Activated B cell treated with CpG ODN at 0.5 μM for 24 hours (primary cell): ENCODE data around the gene USP20. TPM values are rescaled to one million over a fixed set of nuclear protein-coding genes. Genes with fewer than 3 reads are reported as not detected.
A peak's percentile ranks its signal among the peaks of the same experiment; 100 is the strongest.

ENCODE experiments used
- ATAC-seq: fragments of 200-7000 bp; cut with Tn5 transposase; one replicate; pipeline ENCODE4 v1.10.0; 2021; ENCODE audit warnings: low read depth, mild to moderate bottlenecking, moderate library complexity
- CTCF ChIA-PET: fragments of 350-600 bp; sonication (Branson Sonifier 250); formaldehyde crosslinking; loops from one replicate; lab custom pipeline; 2021; ENCODE audit warnings: antibody characterized with exemption; lab: Charles Lee
- POLR2A ChIA-PET: fragments of 350-600 bp; sonication (Branson Sonifier 250); formaldehyde crosslinking; loops from one replicate; lab custom pipeline; 2021; ENCODE audit warnings: antibody characterized with exemption; lab: Charles Lee
- DNase-seq: peaks from one replicate; pipeline ENCODE4 v3.0.0; 2022
- H3K27ac Mint-ChIP-seq: one replicate; pipeline ENCODE4 v1.8.0; 2020; ENCODE audit warnings: mixed read lengths
- H3K27me3 Mint-ChIP-seq: one replicate; pipeline ENCODE4 v1.8.0; 2021; ENCODE audit warnings: mixed read lengths
- H3K36me3 Mint-ChIP-seq: one replicate; pipeline ENCODE4 v1.8.0; 2021; ENCODE audit warnings: low read depth, mixed read lengths
- H3K4me1 Mint-ChIP-seq: one replicate; pipeline ENCODE4 v1.8.0; 2021; ENCODE audit warnings: mixed read lengths
- H3K4me3 Mint-ChIP-seq: one replicate; pipeline ENCODE4 v1.8.0; 2020; ENCODE audit warnings: mild to moderate bottlenecking, mixed read lengths
- H3K9me3 Mint-ChIP-seq: one replicate; pipeline ENCODE4 v1.8.0; 2020; ENCODE audit warnings: mixed read lengths
- intact Hi-C: fragments of 100-400 bp; cut with micrococcal nuclease; formaldehyde crosslinking; loops from one replicate; pipeline ENCODE4 v1.15.1; 2024
- total RNA-seq: library from RNA; stranded (reverse); gene quantifications from 2 replicates; pipeline ENCODE4 v1.2.3, GENCODE V29; 2022
- TF ChIP-seq, protein P1 (sequence below): fragments of 200-600 bp; IDR thresholded peaks from one replicate; pipeline ENCODE4 v1.8.0; 2022; ENCODE audit warnings: antibody characterized with exemption, mild to moderate bottlenecking

Gene USP20
- total RNA-seq, 1 donor from 2014 or later, result 31.6 TPM

DNA sequence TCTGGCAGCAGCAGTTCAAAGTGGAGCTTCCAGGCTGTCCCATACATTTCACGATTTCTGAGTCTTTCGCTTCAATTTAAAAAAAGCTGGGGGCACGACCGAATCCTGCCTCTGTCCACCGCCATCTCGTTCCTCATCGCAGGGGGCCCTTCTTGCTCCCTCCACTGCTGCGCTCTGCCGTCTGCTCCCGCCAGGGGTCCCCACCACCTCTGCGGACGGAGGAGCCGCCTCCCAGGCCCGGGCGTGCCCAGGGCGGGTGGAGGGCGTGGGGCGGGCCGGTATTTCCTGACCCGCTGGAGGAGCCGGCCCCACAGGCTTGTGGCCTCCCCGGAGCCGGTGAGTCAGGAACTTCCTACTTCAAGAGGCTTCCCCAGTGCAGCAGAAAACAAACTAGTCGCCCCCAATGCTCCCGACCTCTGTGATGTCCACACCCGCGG lies 50.4 kb downstream of the USP20 start:
- peak; percentile 43 for ATAC-seq
- Mint-ChIP-seq H3K27me3 (no peaks in the 10 kb centered on the region), H3K36me3 (peaks cover 42% of the 10 kb centered on the region), H3K4me1 (peaks cover 72% of the 10 kb centered on the region), H3K9me3 (no peaks in the 10 kb centered on the region), H3K27ac (peak overlapping the region; percentile 98), H3K4me3 (peak overlapping the region; percentile 84)
- ChIA-PET POLR2A (interaction anchor here (0.6 to 8.6 kb wide), 18 partner anchors 9 to 1793 kb away, joined by 3 to 109 read pairs (median 6); partner anchors contain the start of genes C9orf78, FNBP1 and USP20), CTCF (interaction anchor here (0.6 to 2.8 kb wide), 16 partner anchors 12 to 221 kb away, joined by 3 to 13 read pairs (median 4); partner anchors contain the start of genes C9orf78 and USP20)
- TF ChIP-seq, protein P1, sequence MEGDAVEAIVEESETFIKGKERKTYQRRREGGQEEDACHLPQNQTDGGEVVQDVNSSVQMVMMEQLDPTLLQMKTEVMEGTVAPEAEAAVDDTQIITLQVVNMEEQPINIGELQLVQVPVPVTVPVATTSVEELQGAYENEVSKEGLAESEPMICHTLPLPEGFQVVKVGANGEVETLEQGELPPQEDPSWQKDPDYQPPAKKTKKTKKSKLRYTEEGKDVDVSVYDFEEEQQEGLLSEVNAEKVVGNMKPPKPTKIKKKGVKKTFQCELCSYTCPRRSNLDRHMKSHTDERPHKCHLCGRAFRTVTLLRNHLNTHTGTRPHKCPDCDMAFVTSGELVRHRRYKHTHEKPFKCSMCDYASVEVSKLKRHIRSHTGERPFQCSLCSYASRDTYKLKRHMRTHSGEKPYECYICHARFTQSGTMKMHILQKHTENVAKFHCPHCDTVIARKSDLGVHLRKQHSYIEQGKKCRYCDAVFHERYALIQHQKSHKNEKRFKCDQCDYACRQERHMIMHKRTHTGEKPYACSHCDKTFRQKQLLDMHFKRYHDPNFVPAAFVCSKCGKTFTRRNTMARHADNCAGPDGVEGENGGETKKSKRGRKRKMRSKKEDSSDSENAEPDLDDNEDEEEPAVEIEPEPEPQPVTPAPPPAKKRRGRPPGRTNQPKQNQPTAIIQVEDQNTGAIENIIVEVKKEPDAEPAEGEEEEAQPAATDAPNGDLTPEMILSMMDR, result no peak
- intact Hi-C loops, result loop anchor here (1.0 to 10.0 kb wide), 6 partner anchors 33 to 746 kb away; no protein-coding TSS in a partner anchor
- peak; percentile 86 for DNase-seq

DNA sequence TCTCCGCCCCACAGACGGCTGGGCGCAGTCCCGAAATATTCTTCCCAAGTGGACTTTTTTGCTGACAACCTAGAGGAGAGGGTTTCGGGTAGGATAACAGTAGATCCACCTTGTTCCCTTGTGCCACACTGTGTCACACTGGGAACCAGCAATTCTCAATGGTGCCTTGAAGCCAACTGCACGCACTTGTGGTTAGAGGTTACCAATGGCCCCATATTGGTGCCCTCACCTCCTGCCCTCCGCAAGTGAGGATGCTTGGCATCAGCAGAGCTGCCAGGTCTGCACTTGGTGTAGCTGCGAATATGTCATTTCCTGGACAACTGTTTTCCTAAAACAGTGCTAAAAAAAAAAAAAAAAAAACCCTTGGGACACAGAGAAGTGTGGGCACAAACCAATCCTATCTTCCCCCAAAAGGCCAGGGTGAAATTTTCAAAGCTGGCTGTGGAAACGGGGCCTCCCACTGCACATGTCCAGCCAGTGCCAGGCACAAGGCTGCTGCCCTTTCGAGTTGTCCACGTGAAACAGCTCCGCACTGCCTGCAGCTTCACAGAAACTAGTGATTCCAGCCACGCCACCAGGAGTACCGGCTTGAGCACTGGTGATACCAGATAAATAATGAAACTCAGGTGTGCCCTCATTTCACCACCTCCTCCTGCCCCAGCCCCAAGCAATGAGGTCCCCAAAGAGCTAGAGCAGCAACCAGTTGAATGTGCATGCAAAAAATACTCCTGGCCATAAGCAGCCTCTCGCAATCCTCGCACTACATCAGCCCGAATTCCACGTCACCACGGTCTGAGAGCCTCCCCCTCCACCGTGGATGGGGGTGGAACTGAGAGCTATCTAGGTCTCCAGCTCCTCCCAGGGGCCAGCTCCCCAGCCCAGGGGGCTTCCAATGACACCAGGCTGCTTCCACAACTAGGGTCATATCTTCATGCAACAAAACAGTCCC lies 51.2 kb downstream of the USP20 start:
- Mint-ChIP-seq H3K9me3 (no peaks in the 10 kb centered on the region), H3K27ac (peak overlapping the region; percentile 98), H3K4me1 (peaks cover 80% of the 10 kb centered on the region), H3K27me3 (no peaks in the 10 kb centered on the region), H3K36me3 (peaks cover 38% of the 10 kb centered on the region), H3K4me3 (peak overlapping the region; percentile 82)
- ATAC-seq, result no peak
- TF ChIP-seq, protein P1, result no peak
- ChIA-PET POLR2A (interaction anchor here (0.6 to 8.6 kb wide), 23 partner anchors 11 to 1794 kb away, joined by 3 to 109 read pairs (median 6); partner anchors contain the start of genes C9orf78, FNBP1, GPR107 and USP20), CTCF (interaction anchor here (1.0 to 2.8 kb wide), 5 partner anchors 34 to 221 kb away, joined by 3 to 13 read pairs (median 4); partner anchors contain the start of genes C9orf78 and USP20)
- no peak for DNase-seq
- intact Hi-C loops, result loop anchor here (5.0 to 10.0 kb wide), 2 partner anchors 46 to 468 kb away; no protein-coding TSS in a partner anchor

DNA sequence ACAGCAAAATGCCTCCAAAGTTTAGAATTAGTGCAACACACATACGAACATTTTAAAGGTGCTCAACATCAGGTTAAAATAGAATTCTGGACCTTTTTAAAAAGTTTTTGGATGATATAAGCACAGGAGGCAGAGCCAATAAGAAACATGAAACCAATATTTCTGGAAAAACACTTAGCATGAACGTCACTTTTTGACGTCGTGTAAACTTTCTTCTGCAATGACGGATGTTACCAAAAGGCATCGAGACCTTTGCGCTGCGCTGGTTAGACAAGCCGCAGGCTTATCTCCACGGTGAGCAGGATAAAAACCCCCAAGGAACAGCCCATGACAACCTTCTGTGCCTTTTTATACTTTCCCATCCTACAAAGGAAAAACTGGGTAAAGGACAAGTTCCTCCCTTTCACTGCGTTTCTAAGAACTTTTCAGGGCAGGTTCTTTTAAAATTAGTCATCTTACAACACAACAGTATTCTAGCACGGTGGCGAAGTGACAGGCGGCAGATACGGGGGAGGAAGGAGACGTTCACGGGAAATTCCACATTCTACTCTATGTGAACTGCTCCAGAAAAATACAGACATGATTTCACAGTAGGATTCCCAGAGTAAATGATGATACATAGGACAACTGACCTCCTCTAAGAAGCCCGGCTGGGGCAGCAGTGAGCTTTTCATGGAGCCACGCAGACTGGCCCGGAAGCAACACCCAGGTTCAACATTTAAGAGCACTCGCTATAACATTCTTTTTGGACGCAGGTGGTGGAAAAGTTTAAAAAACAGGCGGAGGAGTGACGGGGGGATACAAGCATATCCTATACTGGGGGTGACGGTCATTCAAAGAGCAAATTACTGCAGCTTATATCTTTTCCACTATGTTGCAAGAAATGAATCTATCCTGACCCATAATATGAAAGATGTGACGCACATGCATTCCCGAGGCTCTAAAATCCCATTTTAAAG lies 52.4 kb downstream of the USP20 start:
- Mint-ChIP-seq H3K27me3 (no peaks in the 10 kb centered on the region), H3K4me3 (peak overlapping the region; percentile 82), H3K27ac (peak overlapping the region; percentile 98), H3K36me3 (peaks cover 42% of the 10 kb centered on the region), H3K9me3 (no peaks in the 10 kb centered on the region), H3K4me1 (peaks cover 91% of the 10 kb centered on the region)
- TF ChIP-seq, protein P1, result no peak
- intact Hi-C loops, result loop anchor here (1.0 to 10.0 kb wide), 9 partner anchors 13 to 467 kb away; partner anchors contain the start of gene TOR1A
- ChIA-PET POLR2A (interaction anchor here (0.5 to 8.6 kb wide), 20 partner anchors 10 to 240 kb away, joined by 3 to 109 read pairs (median 6); partner anchors contain the start of genes C9orf78, FNBP1 and USP20), CTCF (interaction anchor here (0.6 to 2.8 kb wide), 4 partner anchors 13 to 213 kb away, joined by 3 to 11 read pairs (median 4); no protein-coding TSS in a partner anchor)
- DNase-seq (no peak), ATAC-seq (no peak)

DNA sequence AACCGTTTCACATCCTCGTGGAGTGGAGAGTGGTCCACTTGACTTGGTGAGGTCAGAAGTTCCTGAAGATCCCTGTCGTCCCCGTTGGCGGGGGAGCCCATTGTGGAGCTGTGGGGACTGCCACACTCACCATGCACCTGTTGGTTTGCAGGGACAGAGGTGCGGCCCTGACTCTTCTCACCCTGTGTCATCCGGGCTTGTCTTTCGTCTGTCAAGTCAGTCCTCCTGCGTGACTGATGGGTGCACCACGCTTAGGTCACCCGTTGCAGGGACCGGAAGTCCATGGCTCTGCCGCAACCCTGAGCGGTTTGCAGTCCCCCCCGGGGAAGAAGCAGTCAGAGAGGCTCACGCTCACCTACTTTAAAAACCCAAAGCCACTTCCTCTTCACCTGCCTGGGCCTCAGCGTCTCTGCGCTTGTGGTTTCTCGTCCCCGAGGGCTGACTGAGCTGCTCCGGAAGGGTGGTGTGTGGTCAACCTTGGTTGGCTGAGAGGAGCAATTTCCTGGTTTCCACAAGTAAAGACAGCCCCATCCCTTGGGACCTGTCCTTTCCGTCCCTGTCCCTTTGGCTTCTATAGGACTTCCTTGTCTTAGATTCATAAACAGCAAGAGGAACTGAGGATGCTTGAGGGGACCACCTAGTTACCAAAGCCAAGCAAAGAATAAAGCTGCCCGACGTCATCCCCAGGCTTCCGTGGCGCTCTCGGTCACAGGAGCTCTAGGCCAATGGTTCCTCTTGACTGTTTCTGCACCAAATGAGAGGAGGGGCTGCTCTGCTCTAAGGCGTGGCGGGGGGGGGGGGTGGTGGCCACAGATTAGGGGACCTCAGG lies 53.2 kb downstream of the USP20 start:
- CTCF ChIA-PET, result interaction anchor here (0.6 to 1.4 kb wide), 4 partner anchors 12 to 748 kb away, joined by 3 to 4 read pairs (median 3); no protein-coding TSS in a partner anchor
- peaks cover 47% of the 10 kb centered on the region for H3K36me3 Mint-ChIP-seq

More for the DNA sequence above, 53.2 kb downstream of the USP20 start:
- POLR2A ChIA-PET, result interaction anchor here (0.6 to 8.6 kb wide), 27 partner anchors 9 to 463 kb away, joined by 3 to 109 read pairs (median 6); partner anchors contain the start of genes FNBP1 and USP20
- peak; percentile 60 for ATAC-seq
- TF ChIP-seq, protein P1, result no peak
- peak; percentile 80 for DNase-seq
- no peaks in the 10 kb centered on the region for H3K27me3 Mint-ChIP-seq
- peak overlapping the region; percentile 98 for H3K27ac Mint-ChIP-seq
- peaks cover 97% of the 10 kb centered on the region for H3K4me1 Mint-ChIP-seq
- H3K4me3 Mint-ChIP-seq, result peak overlapping the region; percentile 82
- intact Hi-C loops, result loop anchor here (1.0 to 10.0 kb wide), 9 partner anchors 12 to 466 kb away; partner anchors contain the start of gene TOR1A
- no peaks in the 10 kb centered on the region for H3K9me3 Mint-ChIP-seq
